ENCODE measurements around the gene POLA1.

The POLA1 gene

GRCh38 chrX:24696294-24696693 lies 2.6 kb downstream of the POLA1 start:
- TF ChIP-seq CTCF (IDR thresholded peaks at IDR 0.05; ENCODE audit: low read depth, low read length) = no peak
- no peak for DNase-seq (ENCODE audit: extremely low read depth, low read depth)

- no peak for DNase-seq (ENCODE audit: extremely low read depth, low read depth)
- no peak for TF ChIP-seq CTCF (IDR thresholded peaks at IDR 0.05; ENCODE audit: low read depth, low read length)
These were observed 8.9 kb downstream of the POLA1 start for GRCh38 chrX:24702362-24703184.

- no peak for DNase-seq (ENCODE audit: extremely low read depth, low read depth)
- no peak for TF ChIP-seq CTCF (IDR thresholded peaks at IDR 0.05; ENCODE audit: low read depth, low read length)
These were observed 9.4 kb downstream of the POLA1 start for GRCh38 chrX:24703185-24703494.

- DNase-seq (ENCODE audit: extremely low read depth, low read depth) = no peak
- no peak for TF ChIP-seq CTCF (IDR thresholded peaks at IDR 0.05; ENCODE audit: low read depth, low read length)
These were observed 25.1 kb downstream of the POLA1 start for GRCh38 chrX:24718771-24719170.

GRCh38 chrX:24720036-24720435 lies 26.3 kb downstream of the POLA1 start:
- no peak for TF ChIP-seq CTCF (IDR thresholded peaks at IDR 0.05; ENCODE audit: low read depth, low read length)
- DNase-seq (ENCODE audit: extremely low read depth, low read depth) = no peak

- no peak for DNase-seq (ENCODE audit: extremely low read depth, low read depth)
- no peak for TF ChIP-seq CTCF (IDR thresholded peaks at IDR 0.05; ENCODE audit: low read depth, low read length)
These were observed 34.8 kb downstream of the POLA1 start for GRCh38 chrX:24728530-24728929.

- no peak for DNase-seq (ENCODE audit: extremely low read depth, low read depth)
- TF ChIP-seq CTCF (IDR thresholded peaks at IDR 0.05; ENCODE audit: low read depth, low read length) = no peak
These were observed 39.2 kb downstream of the POLA1 start for GRCh38 chrX:24732766-24733500.

Measured in AG09319 (cell line).